Tracheal epithelial cell (primary cell): ENCODE data around the gene MAP4K4. TPM values are rescaled to one million over a fixed set of nuclear protein-coding genes. Genes with fewer than 3 reads are reported as not detected.

ENCODE experiments used
- total RNA-seq: library from RNA; depleted of rRNA; stranded (reverse); fragments of >200 nt; gene quantifications from 2 replicates; pipeline ENCODE4 v1.2.1, GENCODE V29; 2014

MAP4K4 gene
- 45.8 and 74.5 TPM in 2 replicates for total RNA-seq

DNA sequence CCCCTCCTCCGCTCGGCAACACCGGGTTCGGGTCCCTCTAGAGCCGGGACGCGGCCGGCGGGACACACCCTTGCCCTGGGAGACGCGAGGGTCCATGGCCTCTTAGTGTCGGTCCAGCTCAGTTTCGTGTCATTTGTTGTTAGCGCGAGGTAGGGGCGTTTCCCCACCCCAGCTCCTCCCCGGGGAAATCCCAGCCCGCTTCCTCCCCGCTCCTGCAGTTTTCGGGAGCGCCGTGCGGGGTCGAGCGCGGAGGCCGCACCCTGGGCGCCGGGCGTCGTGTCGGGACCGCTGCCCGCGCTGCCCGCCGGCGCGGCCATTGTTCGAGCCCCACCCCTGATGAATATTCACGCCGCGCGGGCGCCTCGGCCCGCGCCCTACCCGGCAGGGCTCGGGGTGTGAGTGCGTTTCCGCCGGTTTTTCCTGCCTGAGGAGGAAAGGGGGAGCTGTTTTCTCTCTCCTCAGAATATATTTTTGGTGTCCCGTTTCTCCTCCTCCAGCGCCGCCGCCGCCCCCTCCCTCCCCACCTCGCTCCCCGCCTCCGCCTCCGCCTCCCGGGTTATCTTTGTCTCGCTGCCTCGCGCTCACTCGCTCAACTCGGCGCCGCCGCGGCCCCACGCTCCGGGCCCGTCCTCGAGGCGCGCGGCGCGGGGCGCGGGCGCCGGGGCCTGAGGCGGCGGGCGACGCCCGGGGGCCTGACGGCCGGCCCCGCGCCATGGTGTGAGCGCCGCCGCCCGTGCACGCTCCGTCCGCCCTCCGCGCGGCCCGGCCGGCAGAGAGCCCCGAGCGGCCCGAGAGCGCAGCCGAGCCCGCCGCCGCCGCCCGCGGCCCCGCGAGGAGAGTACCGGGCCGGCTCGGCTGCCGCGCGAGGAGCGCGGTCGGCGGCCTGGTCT is at the start of gene MAP4K4:
TSS of gene MAP4K4 (plus strand) at position 584 of the 890 bp plus-strand sequence. CDS start 374 bp downstream, outside the sequence.

Other genes starting within 250 kb of the MAP4K4 start
- not detected in 2 replicates for gene RFX8, start 222.6 kb upstream of the MAP4K4 start, total RNA-seq